Ovary (tissue), 3 donors: ENCODE measurements around the gene CSTPP1.

Experiments
- EP300 ChIP-seq: sonication (generic); formaldehyde crosslinking; IDR thresholded peaks from one replicate; pipeline ENCODE4 v1.6.1; 2017; ENCODE audit warnings: antibody characterized with exemption
- POLR2A ChIP-seq: fragments of 450-650 bp; IDR thresholded peaks from one replicate; pipeline ENCODE4 v1.6.1; 2017; ENCODE audit warnings: antibody characterized with exemption, mild to moderate bottlenecking, moderate library complexity
- TF ChIP-seq, protein P1 (sequence below), 3 donors: fragments of 450-650 bp in 2 of 3; fragments of 200-600 bp in 1 of 3; IDR thresholded peaks; one replicate each; pipeline versions ENCODE4 v1.5.1 to v1.8.0; 2016 to 2022; ENCODE audit warnings: antibody characterized with exemption in 3 of 3, mild to moderate bottlenecking in 1 of 3
- donor health status: DM: no; HTN: no; CAD: no.

DNA sequence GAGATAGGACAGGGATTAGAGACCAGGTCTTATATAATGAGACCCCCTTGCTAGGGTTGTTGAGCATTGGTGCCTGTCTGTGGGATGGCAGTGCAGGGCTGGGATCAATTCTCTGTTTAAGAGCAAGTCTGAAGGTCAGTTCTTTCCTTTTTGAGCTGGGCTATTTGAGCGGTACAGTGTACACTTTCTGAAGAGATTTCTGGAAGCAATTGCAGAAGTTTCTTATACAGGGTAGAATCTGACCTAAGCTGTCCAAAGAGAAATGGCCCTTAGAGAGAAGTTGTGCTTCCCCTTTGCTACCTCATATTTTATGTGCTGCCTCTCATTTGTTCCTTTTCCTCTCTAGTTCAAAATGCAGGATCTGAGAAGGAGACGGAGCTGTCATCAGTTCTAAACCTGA, 35.8 kb downstream of the CSTPP1 start:
- TF ChIP-seq, protein P1, sequence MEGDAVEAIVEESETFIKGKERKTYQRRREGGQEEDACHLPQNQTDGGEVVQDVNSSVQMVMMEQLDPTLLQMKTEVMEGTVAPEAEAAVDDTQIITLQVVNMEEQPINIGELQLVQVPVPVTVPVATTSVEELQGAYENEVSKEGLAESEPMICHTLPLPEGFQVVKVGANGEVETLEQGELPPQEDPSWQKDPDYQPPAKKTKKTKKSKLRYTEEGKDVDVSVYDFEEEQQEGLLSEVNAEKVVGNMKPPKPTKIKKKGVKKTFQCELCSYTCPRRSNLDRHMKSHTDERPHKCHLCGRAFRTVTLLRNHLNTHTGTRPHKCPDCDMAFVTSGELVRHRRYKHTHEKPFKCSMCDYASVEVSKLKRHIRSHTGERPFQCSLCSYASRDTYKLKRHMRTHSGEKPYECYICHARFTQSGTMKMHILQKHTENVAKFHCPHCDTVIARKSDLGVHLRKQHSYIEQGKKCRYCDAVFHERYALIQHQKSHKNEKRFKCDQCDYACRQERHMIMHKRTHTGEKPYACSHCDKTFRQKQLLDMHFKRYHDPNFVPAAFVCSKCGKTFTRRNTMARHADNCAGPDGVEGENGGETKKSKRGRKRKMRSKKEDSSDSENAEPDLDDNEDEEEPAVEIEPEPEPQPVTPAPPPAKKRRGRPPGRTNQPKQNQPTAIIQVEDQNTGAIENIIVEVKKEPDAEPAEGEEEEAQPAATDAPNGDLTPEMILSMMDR (IDR thresholded peaks at IDR 0.05) = no peak
- TF ChIP-seq POLR2A (no peak), EP300 (no peak)
